ENCODE data around the gene BICC1. TPM values are rescaled to one million over a fixed set of nuclear protein-coding genes. Genes with fewer than 3 reads are reported as not detected.

BICC1 gene
- total and polyA plus RNA-seq, 2 of the 8 experiments (the other 6 are each of a cell fraction or from before 2014, with no cell fraction given): 0.20 to 0.73 TPM

DNA sequence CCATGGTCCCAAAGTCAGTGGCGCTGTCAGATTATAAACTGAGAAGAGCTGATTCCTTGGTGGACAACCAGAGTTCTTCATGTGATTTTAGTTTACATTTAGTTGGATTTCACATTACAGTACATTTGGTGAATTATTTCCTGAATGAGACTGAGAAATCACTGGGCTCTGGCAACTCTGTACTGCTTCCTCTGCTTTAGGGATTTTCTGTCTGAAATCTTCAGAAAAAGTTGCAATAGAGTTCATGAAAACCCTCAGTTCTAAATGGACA, 242.6 kb downstream of the BICC1 start:
- no peak overlapping the region for H4K8ac ChIP-seq (ENCODE audit: extremely low read depth, insufficient read depth, low read length)
- no peak overlapping the region for H4K5ac ChIP-seq (ENCODE audit: insufficient read length, low read depth, low read length)
- H3K79me1 ChIP-seq (ENCODE audit: low read depth, low read length): no peaks in the 10 kb centered on the region
- FAIRE-seq (no peak), DNase-seq (ENCODE audit: low read depth in 1 of 2, low spot score in 2 of 2) (no peak)
- no peak overlapping the region for H2BK120ac ChIP-seq (replicated peaks; ENCODE audit: low read depth, low read length)
- H4K20me1 ChIP-seq (replicated peaks in 1 of 2; ENCODE audit: control insufficient read depth in 1 of 2, insufficient read depth in 2 of 2, low read length in 2 of 2): no peaks in the 10 kb centered on the region
- ChIA-PET POLR2A (ENCODE audit: partially characterized antibody) (no interaction called here), CTCF (ENCODE audit: partially characterized antibody) (interaction anchor here (1.0 to 1.3 kb wide), 3 partner anchors 9 to 341 kb away, joined by 3 read pairs; no protein-coding TSS in a partner anchor)
- H3K4me3 ChIP-seq (ENCODE audit: extremely low read depth in 1 of 4, insufficient read depth in 2 of 4, low read depth in 3 of 4, low read length in 4 of 4): no peak overlapping the region
- H3K9me3 ChIP-seq (ENCODE audit: insufficient read depth in 2 of 2, low read depth in 1 of 2, low read length in 1 of 2): no peaks in the 10 kb centered on the region
- H3K18ac ChIP-seq (ENCODE audit: extremely low read depth, low read length): no peak overlapping the region
- H3K56ac ChIP-seq (replicated peaks; ENCODE audit: insufficient read length, low read depth, low read length): no peak overlapping the region
- H4K91ac ChIP-seq (replicated peaks; ENCODE audit: insufficient read length, low read length): no peak overlapping the region
- no peak overlapping the region for H2BK12ac ChIP-seq (ENCODE audit: low read depth, low read length)
- no peaks in the 10 kb centered on the region for H3K36me3 ChIP-seq (ENCODE audit: control insufficient read depth in 2 of 4, insufficient read depth in 4 of 4, low read length in 3 of 4)
- H3K23ac ChIP-seq (ENCODE audit: insufficient read length): no peak overlapping the region
- H3K23me2 ChIP-seq (ENCODE audit: low read depth, low read length): no peaks in the 10 kb centered on the region
- H2BK5ac ChIP-seq (ENCODE audit: low read depth, low read length): no peak overlapping the region
- H3K9ac ChIP-seq (replicated peaks in 1 of 4; ENCODE audit: extremely low read depth in 1 of 4, low read depth in 3 of 4, low read length in 3 of 4): no peak overlapping the region
- no peak overlapping the region for H2BK15ac ChIP-seq (ENCODE audit: low read length)
- no peak overlapping the region for H3K4ac ChIP-seq (replicated peaks; ENCODE audit: insufficient read length, low read depth, low read length)
- no peak overlapping the region for H2AFZ ChIP-seq (ENCODE audit: low read length)
- no peak overlapping the region for H2BK20ac ChIP-seq (ENCODE audit: low read length)
- H3K27ac ChIP-seq (ENCODE audit: low read depth, low read length): no peak overlapping the region
- H3K4me1 ChIP-seq (replicated peaks in 1 of 4; ENCODE audit: control insufficient read depth in 3 of 4, insufficient read depth in 4 of 4, low read length in 3 of 4): no peaks in the 10 kb centered on the region
- H3K4me2 ChIP-seq (ENCODE audit: insufficient read depth in 1 of 2, low read depth in 2 of 2, low read length in 2 of 2): no peak overlapping the region
- no peak overlapping the region for H3K14ac ChIP-seq (ENCODE audit: insufficient read length)
- H3K79me2 ChIP-seq (ENCODE audit: control insufficient read depth in 1 of 2, insufficient read depth in 2 of 2, low read length in 2 of 2): no peaks in the 10 kb centered on the region
- H3K27me3 ChIP-seq (replicated peaks in 1 of 4; ENCODE audit: control insufficient read depth in 3 of 4, extremely low read depth in 1 of 4, insufficient read depth in 3 of 4, low read length in 3 of 4): no peaks in the 10 kb centered on the region
- WGBS, 2 experiments (ENCODE audit: extremely low coverage in 1 of 2, insufficient coverage in 1 of 2, insufficient read length in 1 of 2, insufficient replicate concordance in 2 of 2, low coverage in 1 of 2, low lambda C conversion rate in 2 of 2, missing lambda C conversion rate in 1 of 2): 100% methylated on average over 1 of the region's 1 CpG; no CpG with 5 or more reads in 1 of the 2 experiments
- no peak overlapping the region for H2AK5ac ChIP-seq (ENCODE audit: low read depth, low read length)
- no peak for TF ChIP-seq SRF (IDR thresholded peaks at IDR 0.05; ENCODE audit: low read depth, low read length)
